HepG2 (cell line): Measurements from ENCODE around the gene WDR70. TPM values are rescaled to one million over a fixed set of nuclear protein-coding genes. Genes with fewer than 3 reads are reported as not detected.

Experiments used
- ATAC-seq: fragments of 200-7000 bp; cut with Tn5 transposase; 3 replicates; pipeline ENCODE4 v1.9.1; 2020; ENCODE audit warnings: mild to moderate bottlenecking, moderate library complexity
- BruUV-seq: library from RNA; stranded (reverse); fragments of 400-500 nt; replicated peaks from 2 replicates; lab custom pipeline; 2021; lab: Mats Ljungman, UMichigan
- CTCF ChIA-PET: fragments of 300-600 bp; formaldehyde crosslinking; extraction: SDS; loops from one replicate; lab custom pipeline; 2021; ENCODE audit warnings: low total read pairs, inconsistent platforms, low intra/inter-chr PET ratio; lab: Yijun Ruan, JAX
- POLR2A ChIA-PET: fragments of 350-600 bp; sonication (Branson Sonifier 250); formaldehyde crosslinking; loops from one replicate; lab custom pipeline; 2020; ENCODE audit warnings: antibody characterized with exemption, inconsistent platforms; lab: Yijun Ruan, JAX
- DNase-seq: peaks from one replicate; pipeline ENCODE4 v3.0.0-alpha.2; 2015; ENCODE audit warnings: low spot score
- FAIRE-seq: peaks from 3 replicates; lab custom pipeline; 2011; peaks lifted over from hg19 to GRCh38; lab: Jason Lieb, UNC
- H2AFZ ChIP-seq: one replicate; pipeline ENCODE4 v1.6.1; 2011; ENCODE audit warnings: low read length, inconsistent platforms
- H3K27ac ChIP-seq: fragments of 300-600 bp; 3 replicates; pipeline ENCODE4 v1.8.0; 2011; ENCODE audit warnings: mixed run types, mild to moderate bottlenecking, mixed read lengths, low read length, inconsistent platforms; ENCODE audit not compliant: insufficient read depth; ENCODE audit errors: extremely low read length
- H3K27me3 ChIP-seq, 2 experiments: fragments of 200-600 bp in 1 of 2; 2 replicates in 1 of 2; 3 replicates in 1 of 2; pipeline versions ENCODE4 v1.6.0 to v1.8.0; 2011; ENCODE audit warnings: low read length in 2 of 2, mild to moderate bottlenecking in 2 of 2, moderate library complexity in 2 of 2, inconsistent platforms in 1 of 2; ENCODE audit not compliant: insufficient read depth in 2 of 2, control insufficient read depth in 1 of 2
- H3K36me3 ChIP-seq, 2 experiments: fragments of 200-600 bp in 1 of 2; replicated peaks in 1 of 2; 2 replicates in 1 of 2; 3 replicates in 1 of 2; pipeline versions ENCODE4 v1.5.1 to v1.8.0; 2011; ENCODE audit warnings: low read length in 2 of 2, inconsistent platforms in 1 of 2; ENCODE audit not compliant: insufficient read depth in 2 of 2, control insufficient read depth in 1 of 2
- H3K4me1 ChIP-seq: 2 replicates; pipeline ENCODE4 v1.5.1; 2012; ENCODE audit warnings: low read length, inconsistent platforms; ENCODE audit not compliant: insufficient read depth
- H3K4me2 ChIP-seq: 2 replicates; pipeline ENCODE4 v1.6.0; 2011; ENCODE audit warnings: low read depth, low read length, inconsistent platforms
- H3K4me3 ChIP-seq, 3 experiments: fragments of 200-600 bp in 1 of 3; sonication (generic), shearing (Covaris generic) in 1 of 3; replicated peaks in 1 of 3; 2 replicates each; pipeline ENCODE4 v1.5.1; 2011 to 2016; ENCODE audit warnings: low read length in 3 of 3, inconsistent platforms in 2 of 3, low read depth in 2 of 3, mild to moderate bottlenecking in 2 of 3, control low read depth in 1 of 3, mixed read lengths in 1 of 3; ENCODE audit not compliant: insufficient read depth in 1 of 3
- H3K79me2 ChIP-seq: one replicate; pipeline ENCODE4 v1.6.1; 2011; ENCODE audit warnings: low read length, inconsistent platforms; ENCODE audit not compliant: insufficient read depth
- H3K9ac ChIP-seq: 2 replicates; pipeline ENCODE4 v1.6.0; 2011; ENCODE audit warnings: mild to moderate bottlenecking, low read depth, low read length, inconsistent platforms; ENCODE audit not compliant: insufficient read depth
- H3K9me3 ChIP-seq: 2 replicates; pipeline ENCODE4 v1.5.1; 2012; ENCODE audit warnings: mild to moderate bottlenecking, low read length
- H4K20me1 ChIP-seq: 2 replicates; pipeline ENCODE4 v1.6.0; 2011; ENCODE audit warnings: inconsistent platforms, mild to moderate bottlenecking, low read length, moderate library complexity; ENCODE audit not compliant: insufficient read depth
- ARHGAP35 ChIP-seq: sonication (generic); formaldehyde crosslinking; IDR thresholded peaks from 2 replicates; pipeline ENCODE4 v1.9.0; 2022; ENCODE audit warnings: mild to moderate bottlenecking, inconsistent platforms, moderate library complexity, missing genetic modification reagents, borderline replicate concordance
- CAMTA2 ChIP-seq: sonication (generic); formaldehyde crosslinking; IDR thresholded peaks from 2 replicates; pipeline ENCODE4 v1.4.0; 2020; ENCODE audit warnings: mild to moderate bottlenecking, missing genetic modification reagents, borderline replicate concordance
- MED1 ChIP-seq: sonication (generic); formaldehyde crosslinking; IDR thresholded peaks from 2 replicates; pipeline ENCODE4 v1.4.0; 2020; ENCODE audit warnings: missing genetic modification reagents
- MIER2 ChIP-seq: IDR thresholded peaks from 2 replicates; pipeline ENCODE4 v1.6.1; 2016; ENCODE audit warnings: missing biosample characterization, missing genetic modification reagents
- POGZ ChIP-seq: sonication (generic); formaldehyde crosslinking; IDR thresholded peaks from 2 replicates; pipeline ENCODE4 v1.4.0; 2020; ENCODE audit warnings: mild to moderate bottlenecking, missing genetic modification reagents
- SMYD3 ChIP-seq: sonication (generic); formaldehyde crosslinking; IDR thresholded peaks from 2 replicates; pipeline ENCODE4 v1.8.1; 2023; ENCODE audit warnings: mild to moderate bottlenecking, missing genetic modification reagents
- ZBTB42 ChIP-seq: sonication (generic); formaldehyde crosslinking; IDR thresholded peaks from 2 replicates; pipeline ENCODE4 v1.5.0; 2020; ENCODE audit warnings: mild to moderate bottlenecking, missing genetic modification reagents
- ZC3H13 ChIP-seq: sonication (generic); formaldehyde crosslinking; IDR thresholded peaks from 2 replicates; pipeline ENCODE4 v1.8.1; 2023; ENCODE audit warnings: mild to moderate bottlenecking, missing genetic modification reagents, moderate library complexity
- ZFP82 ChIP-seq: sonication (generic); formaldehyde crosslinking; IDR thresholded peaks from 2 replicates; pipeline ENCODE4 v1.5.1; 2020; ENCODE audit warnings: mild to moderate bottlenecking, missing genetic modification reagents, borderline replicate concordance
- ZNF225 ChIP-seq: sonication (generic); formaldehyde crosslinking; IDR thresholded peaks from 2 replicates; pipeline ENCODE4 v1.4.0; 2020; ENCODE audit warnings: mild to moderate bottlenecking, missing genetic modification reagents
- ZNF260 ChIP-seq: sonication (generic); formaldehyde crosslinking; IDR thresholded peaks from 2 replicates; pipeline ENCODE4 v1.4.0; 2020; ENCODE audit warnings: missing genetic modification reagents, low read depth, mild to moderate bottlenecking, borderline replicate concordance
- ZNF674 ChIP-seq: sonication (generic); formaldehyde crosslinking; IDR thresholded peaks from 2 replicates; pipeline ENCODE4 v1.5.0; 2020; ENCODE audit warnings: low read depth, mild to moderate bottlenecking, missing genetic modification reagents
- ZNF792 ChIP-seq: IDR thresholded peaks from 2 replicates; pipeline ENCODE4 v1.6.1; 2016
- WGBS: methylation state at CpG from one replicate; pipeline ENCODE4 v1.1.6; 2017; ENCODE audit warnings: low lambda C conversion rate; 5-methylcytosine and 5-hydroxymethylcytosine counted together
- in situ Hi-C: cut with HindIII; loops from 2 replicates; pipeline ENCODE4 v1.10.0; 2017; ENCODE audit warnings: low pct_unique_long_range_greater_than_20kb; ENCODE audit not compliant: extremely low pct_ligation_motif_present
- intact Hi-C: fragments of 100-400 bp; cut with micrococcal nuclease; formaldehyde crosslinking; loops from one replicate; pipeline ENCODE4 v1.10.0; 2022; ENCODE audit not compliant: unreplicated experiment
- polyA plus RNA-seq, 8 experiments: library from polyadenylated mRNA; depleted of rRNA in 3 of 8; stranded (reverse) in 7 of 8; unstranded in 1 of 8; fragments of >200 nt; fragmentation: Illumina TruSeq in 4 of 8; extraction: Trizol in 4 of 8; gene quantifications; 2 replicates each; pipeline versions ENCODE4 v1.2.1 to v1.2.3, GENCODE V29; 2011 to 2016; ENCODE audit warnings: low read depth in 4 of 8, missing spikeins in 1 of 8, mixed read lengths in 1 of 8; ENCODE audit not compliant: insufficient read depth in 1 of 8
- total RNA-seq, 5 experiments: library from RNA; depleted of rRNA; stranded (reverse); fragments of >200 nt; fragmentation: Illumina TruSeq; extraction: Trizol; gene quantifications; 2 replicates each; pipeline ENCODE4 v1.2.3, GENCODE V29; 2016; ENCODE audit warnings: low read depth in 1 of 5
- TF ChIP-seq, protein P1 (sequence below): sonication (generic); formaldehyde crosslinking; IDR thresholded peaks from 2 replicates; pipeline ENCODE4 v1.4.0; 2020; ENCODE audit warnings: mild to moderate bottlenecking, missing genetic modification reagents

WDR70 gene
- total and polyA plus RNA-seq, 2 of the 13 experiments (the other 11 are each of a cell fraction or from before 2014, with no cell fraction given), result 14.6 to 30.6 TPM

DNA sequence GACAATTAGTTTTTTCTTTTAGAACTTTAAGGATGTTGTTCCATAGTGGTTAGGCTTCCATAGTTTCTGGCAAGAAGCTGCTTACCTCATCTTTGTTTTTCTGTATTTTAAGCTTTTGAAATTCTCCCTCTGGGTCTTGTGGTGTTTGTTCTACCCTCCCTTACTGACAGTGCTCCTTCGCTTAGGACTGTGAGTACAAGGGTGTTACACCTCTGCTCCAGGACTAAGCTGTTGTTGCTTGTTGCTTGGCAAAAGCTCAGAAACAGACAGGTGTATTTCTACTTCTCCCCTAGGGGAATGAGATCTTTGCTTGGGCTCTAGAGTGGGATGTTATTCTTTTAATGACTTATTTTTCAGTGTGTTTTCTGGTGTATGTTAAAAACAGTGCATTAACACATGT is 225.2 kb downstream of the WDR70 start:
- FAIRE-seq, result no peak
- ATAC-seq, result no peak
- POLR2A ChIA-PET, result no interaction called here

More for the DNA sequence above, 225.2 kb downstream of the WDR70 start:
- in situ Hi-C loops, result no loop called here
- Histone ChIP-seq H3K79me2 (no peaks in the 10 kb centered on the region), H3K27me3 (no peaks in the 10 kb centered on the region; a peak in 1 of 5 replicates), H3K4me3 (no peak overlapping the region), H3K9me3 (no peaks in the 10 kb centered on the region; the same call in 1 of the 2 replicates), H2AFZ (no peak overlapping the region), H3K36me3 (no peaks in the 10 kb centered on the region), H3K4me2 (no peak overlapping the region), H3K4me1 (no peaks in the 10 kb centered on the region), H3K27ac (no peak overlapping the region), H3K9ac (no peak overlapping the region), H4K20me1 (no peaks in the 10 kb centered on the region)
- DNase-seq, result no peak
- BruUV-seq, result no TSS peak
- 100% methylated on average over 1 of the region's 1 CpG for WGBS
- intact Hi-C loops, result no loop called here
- TF ChIP-seq CAMTA2, result no peak
- no peak for TF ChIP-seq MIER2
- TF ChIP-seq ZC3H13 (CRISPR knock-in tag), result no peak
- TF ChIP-seq ZNF260 (CRISPR knock-in tag), result no peak
- no peak for TF ChIP-seq MED1 (CRISPR knock-in tag)
- TF ChIP-seq, protein P1, sequence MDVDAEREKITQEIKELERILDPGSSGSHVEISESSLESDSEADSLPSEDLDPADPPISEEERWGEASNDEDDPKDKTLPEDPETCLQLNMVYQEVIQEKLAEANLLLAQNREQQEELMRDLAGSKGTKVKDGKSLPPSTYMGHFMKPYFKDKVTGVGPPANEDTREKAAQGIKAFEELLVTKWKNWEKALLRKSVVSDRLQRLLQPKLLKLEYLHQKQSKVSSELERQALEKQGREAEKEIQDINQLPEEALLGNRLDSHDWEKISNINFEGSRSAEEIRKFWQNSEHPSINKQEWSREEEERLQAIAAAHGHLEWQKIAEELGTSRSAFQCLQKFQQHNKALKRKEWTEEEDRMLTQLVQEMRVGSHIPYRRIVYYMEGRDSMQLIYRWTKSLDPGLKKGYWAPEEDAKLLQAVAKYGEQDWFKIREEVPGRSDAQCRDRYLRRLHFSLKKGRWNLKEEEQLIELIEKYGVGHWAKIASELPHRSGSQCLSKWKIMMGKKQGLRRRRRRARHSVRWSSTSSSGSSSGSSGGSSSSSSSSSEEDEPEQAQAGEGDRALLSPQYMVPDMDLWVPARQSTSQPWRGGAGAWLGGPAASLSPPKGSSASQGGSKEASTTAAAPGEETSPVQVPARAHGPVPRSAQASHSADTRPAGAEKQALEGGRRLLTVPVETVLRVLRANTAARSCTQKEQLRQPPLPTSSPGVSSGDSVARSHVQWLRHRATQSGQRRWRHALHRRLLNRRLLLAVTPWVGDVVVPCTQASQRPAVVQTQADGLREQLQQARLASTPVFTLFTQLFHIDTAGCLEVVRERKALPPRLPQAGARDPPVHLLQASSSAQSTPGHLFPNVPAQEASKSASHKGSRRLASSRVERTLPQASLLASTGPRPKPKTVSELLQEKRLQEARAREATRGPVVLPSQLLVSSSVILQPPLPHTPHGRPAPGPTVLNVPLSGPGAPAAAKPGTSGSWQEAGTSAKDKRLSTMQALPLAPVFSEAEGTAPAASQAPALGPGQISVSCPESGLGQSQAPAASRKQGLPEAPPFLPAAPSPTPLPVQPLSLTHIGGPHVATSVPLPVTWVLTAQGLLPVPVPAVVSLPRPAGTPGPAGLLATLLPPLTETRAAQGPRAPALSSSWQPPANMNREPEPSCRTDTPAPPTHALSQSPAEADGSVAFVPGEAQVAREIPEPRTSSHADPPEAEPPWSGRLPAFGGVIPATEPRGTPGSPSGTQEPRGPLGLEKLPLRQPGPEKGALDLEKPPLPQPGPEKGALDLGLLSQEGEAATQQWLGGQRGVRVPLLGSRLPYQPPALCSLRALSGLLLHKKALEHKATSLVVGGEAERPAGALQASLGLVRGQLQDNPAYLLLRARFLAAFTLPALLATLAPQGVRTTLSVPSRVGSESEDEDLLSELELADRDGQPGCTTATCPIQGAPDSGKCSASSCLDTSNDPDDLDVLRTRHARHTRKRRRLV (CRISPR knock-in tag), result no peak
- TF ChIP-seq ZFP82 (CRISPR knock-in tag), result no peak
- no peak for TF ChIP-seq ZNF225
- no peak for TF ChIP-seq ARHGAP35 (CRISPR knock-in tag)
- TF ChIP-seq SMYD3 (CRISPR knock-in tag), result no peak
- no peak for TF ChIP-seq ZNF674 (CRISPR knock-in tag)
- TF ChIP-seq POGZ, result no peak
- no peak for TF ChIP-seq ZBTB42 (CRISPR knock-in tag)
- no peak for TF ChIP-seq ZNF792 (CRISPR knock-in tag)
- CTCF ChIA-PET, result no interaction called here
